ENCODE results near the gene MUC5AC. TPM values are rescaled to one million over a fixed set of nuclear protein-coding genes. Genes with fewer than 3 reads are reported as not detected.

MUC5AC gene
- total RNA-seq, 1 experiment from 2014 or later: 0.11 TPM

DNA sequence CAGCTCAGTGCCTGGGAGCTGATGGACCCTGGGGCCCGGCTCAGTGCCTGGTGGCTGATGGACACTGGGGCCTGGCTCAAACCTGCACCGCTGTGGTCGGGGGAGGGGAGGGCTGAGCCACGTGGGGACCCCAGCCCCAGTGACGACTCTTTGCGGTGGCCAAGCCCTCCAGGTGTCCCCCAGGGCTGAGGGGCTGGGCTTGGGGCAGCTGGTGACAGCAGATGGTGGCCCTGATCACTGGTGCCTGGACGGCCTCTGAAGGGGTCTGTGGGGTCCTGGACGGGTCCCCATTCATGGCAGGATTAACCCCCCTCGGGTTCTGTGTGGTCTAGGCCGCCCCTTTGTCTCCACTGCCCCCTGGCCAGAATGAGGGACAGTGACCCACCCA lies 61.7 kb downstream of the MUC5AC start:
- H3K9ac ChIP-seq (ENCODE audit: low read length): 0 out of 2 replicates have a peak overlapping the region, but pooled peaks have one; percentile 25
- no peaks in the 10 kb centered on the region for H4K20me1 ChIP-seq (ENCODE audit: low read length)
- CTCF ChIA-PET: no interaction called here
- H2AFZ ChIP-seq (ENCODE audit: low read length): 0 out of 2 replicates have a peak overlapping the region, but pooled peaks have one; percentile 67
- intact Hi-C loops (cut with micrococcal nuclease): no loop called here
- BruUV-seq (replicated peaks): no TSS peak
- POLR2A ChIA-PET (ENCODE audit: unreplicated experiment): no interaction called here
- ATAC-seq: no peak
- H3K27ac ChIP-seq (ENCODE audit: low read length): peak overlapping the region; percentile 40
- no peak for TF ChIP-seq CTCF (conservative IDR thresholded peaks at IDR 0.05; ENCODE audit: low read depth, low read length)
- TF ChIP-seq EZH2 (IDR thresholded peaks at IDR 0.05; ENCODE audit: low read length, unreplicated experiment): no peak
- no peak for TF ChIP-seq EZH2phosphoT487 (IDR thresholded peaks at IDR 0.05; ENCODE audit: borderline replicate concordance, low read length)
- no peak for DNase-seq
- H3K36me3 ChIP-seq (ENCODE audit: low read depth, low read length): no peaks in the 10 kb centered on the region
- no peaks in the 10 kb centered on the region for H3K79me2 ChIP-seq (ENCODE audit: low read length)
- H3K9me3 ChIP-seq (ENCODE audit: low read length): no peaks in the 10 kb centered on the region
- no peaks in the 10 kb centered on the region for H3K9me2 ChIP-seq (replicated peaks; ENCODE audit: low read length)
- no peak overlapping the region; the same call in 1 of the 2 replicates for H3K4me2 ChIP-seq (ENCODE audit: low read length)
- H3K27me3 ChIP-seq (ENCODE audit: low read length): no peaks in the 10 kb centered on the region
- no peaks in the 10 kb centered on the region for H3F3A ChIP-seq (ENCODE audit: low read length, unreplicated experiment)
- peaks cover 25% of the 10 kb centered on the region for H3K4me1 ChIP-seq (ENCODE audit: insufficient read depth, low read length)
- no peak overlapping the region for H3K4me3 ChIP-seq (ENCODE audit: low read length)

DNA sequence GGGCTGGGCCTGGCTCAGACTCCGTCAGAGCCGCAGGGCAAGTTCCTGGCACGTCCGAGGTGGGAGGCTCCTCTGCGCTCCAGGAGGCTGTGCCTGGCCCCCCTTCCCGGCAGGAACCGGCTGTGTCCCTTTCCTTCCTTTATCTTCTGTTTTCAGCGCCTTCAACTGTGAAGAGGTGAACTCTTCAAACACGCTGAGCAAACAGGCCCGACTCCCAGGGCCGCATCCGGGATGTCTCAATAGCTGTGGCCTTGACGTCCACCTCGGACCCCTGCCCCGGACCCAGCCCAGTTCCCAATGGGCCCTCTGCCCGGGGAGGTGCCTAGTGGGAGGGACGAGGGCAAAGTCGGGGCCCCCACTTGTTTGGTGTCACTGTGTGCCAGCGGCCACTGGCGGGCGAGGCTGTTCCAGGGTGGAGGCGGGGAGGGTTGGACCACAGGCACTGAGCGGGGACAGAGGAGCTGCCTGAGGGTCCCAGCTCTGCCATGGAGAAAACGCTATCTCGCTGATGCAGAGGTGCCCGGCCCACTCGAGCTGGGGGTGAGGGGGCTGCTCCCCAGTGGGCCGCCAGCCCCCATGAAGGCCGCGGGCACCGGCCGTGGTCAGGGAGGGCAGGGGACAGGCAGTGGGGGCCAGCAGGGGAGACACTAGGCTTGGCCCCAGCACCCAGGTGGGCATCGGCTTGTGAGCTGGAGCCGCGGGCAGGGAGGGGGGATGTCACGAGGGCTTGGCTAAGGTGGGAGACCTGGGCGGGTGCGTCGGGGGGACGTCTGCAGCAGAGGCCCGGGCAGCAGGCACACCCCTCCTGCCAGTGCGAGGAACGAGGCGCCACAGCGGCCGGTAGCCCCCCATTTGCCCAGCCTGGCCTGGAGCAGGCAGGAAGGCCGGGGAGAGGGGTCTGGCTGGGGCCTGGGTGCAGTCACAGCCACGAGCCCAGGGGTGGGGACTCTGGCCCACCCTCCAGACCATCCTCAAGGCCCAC lies 62.4 kb downstream of the MUC5AC start:
- Histone ChIP-seq H4K20me1 (ENCODE audit: low read length) (no peaks in the 10 kb centered on the region), H3K9ac (ENCODE audit: low read length) (no peak overlapping the region), H3K4me2 (ENCODE audit: low read length) (peak overlapping the region; percentile 60), H3K79me2 (ENCODE audit: low read length) (no peaks in the 10 kb centered on the region), H3F3A (ENCODE audit: low read length, unreplicated experiment) (no peaks in the 10 kb centered on the region), H3K36me3 (ENCODE audit: low read depth, low read length) (no peaks in the 10 kb centered on the region), H2AFZ (ENCODE audit: low read length) (peak overlapping the region; percentile 67; the same call in 1 of the 2 replicates), H3K4me1 (ENCODE audit: insufficient read depth, low read length) (peaks cover 28% of the 10 kb centered on the region), H3K9me3 (ENCODE audit: low read length) (no peaks in the 10 kb centered on the region), H3K9me2 (replicated peaks; ENCODE audit: low read length) (no peaks in the 10 kb centered on the region), H3K27ac (ENCODE audit: low read length) (peak overlapping the region; percentile 40; the same call in 1 of the 2 replicates), H3K27me3 (ENCODE audit: low read length) (no peaks in the 10 kb centered on the region), H3K4me3 (ENCODE audit: low read length) (no peak overlapping the region)
- DNase-seq (peak; percentile 55), ATAC-seq (peak; percentile 57)
- no TSS peak for BruUV-seq (replicated peaks)
- ChIA-PET CTCF (no interaction called here), POLR2A (ENCODE audit: unreplicated experiment) (interaction anchor here (0.5 kb wide), 1 partner anchor 42 kb away, joined by 14 read pairs; no protein-coding TSS in a partner anchor)
- no peak for TF ChIP-seq CTCF (conservative IDR thresholded peaks at IDR 0.05; ENCODE audit: low read depth, low read length)
- TF ChIP-seq EZH2 (IDR thresholded peaks at IDR 0.05; ENCODE audit: low read length, unreplicated experiment): no peak
- no peak for TF ChIP-seq EZH2phosphoT487 (IDR thresholded peaks at IDR 0.05; ENCODE audit: borderline replicate concordance, low read length)
- intact Hi-C loops (cut with micrococcal nuclease): loop anchor here (5.0 kb wide), 2 partner anchors 68 to 108 kb away; no protein-coding TSS in a partner anchor
